Lung (tissue), 12 donors: ENCODE data around the gene SLC25A4. TPM values are rescaled to one million over a fixed set of nuclear protein-coding genes. Genes with fewer than 3 reads are reported as not detected.
A peak's percentile ranks its signal among the peaks of the same experiment; 100 is the strongest.

ENCODE experiments used
- ATAC-seq: fragments of 200-7000 bp; cut with Tn5 transposase; one replicate; pipeline ENCODE4 v1.9.1; 2020; ENCODE audit warnings: moderate number of reproducible peaks; ENCODE audit not compliant: insufficient read depth, low FRiP score
- DNase-seq, 3 donors: peaks; one replicate each; pipeline ENCODE4 v3.0.0-alpha.2; 2013 to 2017
- H3K27ac ChIP-seq, 2 donors: one replicate each; pipeline ENCODE4 v1.5.1; 2013; ENCODE audit warnings: mild to moderate bottlenecking in 2 of 2, moderate library complexity in 2 of 2, control low read depth in 1 of 2, inconsistent platforms in 1 of 2, low read depth in 1 of 2, low read length in 1 of 2
- H3K27me3 ChIP-seq, 3 donors: one replicate each; pipeline ENCODE4 v1.5.1; 2013; ENCODE audit warnings: low read length in 2 of 3; ENCODE audit not compliant: control insufficient read depth in 3 of 3, insufficient read depth in 3 of 3
- H3K36me3 ChIP-seq, 4 donors: one replicate each; pipeline ENCODE4 v1.5.1; 2013; ENCODE audit warnings: low read length in 4 of 4, mild to moderate bottlenecking in 1 of 4, moderate library complexity in 1 of 4; ENCODE audit not compliant: control insufficient read depth in 4 of 4, insufficient read depth in 4 of 4
- H3K4me1 ChIP-seq, 5 donors: one replicate each; pipeline ENCODE4 v1.5.1; 2013; ENCODE audit warnings: low read length in 5 of 5, mild to moderate bottlenecking in 2 of 5, moderate library complexity in 1 of 5; ENCODE audit not compliant: control insufficient read depth in 5 of 5, insufficient read depth in 5 of 5
- H3K4me3 ChIP-seq: one replicate; pipeline ENCODE4 v1.5.1; 2013; ENCODE audit warnings: mild to moderate bottlenecking, control low read depth, moderate library complexity
- H3K9ac ChIP-seq, 2 donors: one replicate each; pipeline ENCODE4 v1.5.1; 2013; ENCODE audit warnings: low read length in 2 of 2, control low read depth in 1 of 2; ENCODE audit not compliant: insufficient read depth in 1 of 2
- H3K9me3 ChIP-seq, 4 donors: one replicate each; pipeline ENCODE4 v1.5.1; 2013; ENCODE audit warnings: low read length in 3 of 4, mild to moderate bottlenecking in 1 of 4, moderate library complexity in 1 of 4; ENCODE audit not compliant: control insufficient read depth in 4 of 4, insufficient read depth in 3 of 4
- CTCF ChIP-seq: IDR thresholded peaks from 2 replicates; pipeline ENCODE4 v1.5.1; 2012; ENCODE audit warnings: mild to moderate bottlenecking; ENCODE audit errors: control extremely low read depth, extremely low read depth
- WGBS, 2 donors: extraction: QIAGEN DNeasy Blood & Tissue Kit; methylation state at CpG; one replicate each; pipeline ENCODE4 v1.1.7; 2013; 5-methylcytosine and 5-hydroxymethylcytosine counted together
- polyA plus RNA-seq, 2 donors: library from polyadenylated mRNA; stranded (reverse); fragments of 200-250 nt; gene quantifications; one replicate each; pipeline ENCODE4 v1.2.1, GENCODE V29; 2013
- total RNA-seq, 2 donors: library from RNA; depleted of rRNA in 1 of 2; stranded (reverse); fragments of >200 nt in 1 of 2; gene quantifications; one replicate each; pipeline ENCODE4 v1.2.1, GENCODE V29; 2014 to 2021
- donor health status: control.
- donor health status: control.
- donor health status: Bipolar disorder and iron deficiency.
- donor health status: healthy.
- donor health status: DM: yes; HTN: yes; CAD: no.

The SLC25A4 gene
- total and polyA plus RNA-seq, 4 donors = 18.3 to 52.2 (median 30.8) TPM

- peak overlapping the region in 1 of 2 donors; percentile 96 for H3K27ac ChIP-seq
- H3K9ac ChIP-seq = no peak overlapping the region
- H3K9me3 ChIP-seq = no peaks in the 10 kb centered on the region
- no peak overlapping the region for H3K4me3 ChIP-seq
- ATAC-seq (no peak), DNase-seq (no peak)
- WGBS, 2 donors = 82 to 93% methylated on average over 16 of the region's 16 CpGs
- peaks cover 0 to 13% (median 0%) of the 10 kb centered on the region in 5 donors for H3K4me1 ChIP-seq
- H3K36me3 ChIP-seq = peaks cover 0 to 4% (median 2%) of the 10 kb centered on the region in 4 donors
- peaks cover 0 to 6% (median 0%) of the 10 kb centered on the region in 3 donors for H3K27me3 ChIP-seq
- no peak for TF ChIP-seq CTCF
Measured at GRCh38 chr4:185144601-185145240, 1.7 kb downstream of the SLC25A4 start.

GRCh38 chr4:185145572-185145971 is 2.5 kb downstream of the SLC25A4 start:
- ATAC-seq (no peak), DNase-seq (peak; percentile 24 to 42 (median 24))
- Histone ChIP-seq H3K9ac (no peak overlapping the region), H3K4me3 (no peak overlapping the region), H3K4me1 (peaks cover 0 to 13% (median 0%) of the 10 kb centered on the region in 5 donors), H3K27ac (peak overlapping the region in 1 of 2 donors; percentile 96), H3K36me3 (peaks cover 0 to 9% (median 2%) of the 10 kb centered on the region in 4 donors), H3K9me3 (no peaks in the 10 kb centered on the region), H3K27me3 (peaks cover 0 to 6% (median 0%) of the 10 kb centered on the region in 3 donors)
- no peak for TF ChIP-seq CTCF
- WGBS, 2 donors = 78 to 88% methylated on average over 13 of the region's 13 CpGs

GRCh38 chr4:185149392-185149791 is 6.3 kb downstream of the SLC25A4 start:
- no peak for TF ChIP-seq CTCF
- ATAC-seq (no peak), DNase-seq (no peak)
- Histone ChIP-seq H3K9me3 (no peaks in the 10 kb centered on the region), H3K36me3 (peaks cover 0 to 12% (median 8%) of the 10 kb centered on the region in 4 donors), H3K27ac (no peak overlapping the region), H3K27me3 (no peaks in the 10 kb centered on the region), H3K9ac (no peak overlapping the region), H3K4me3 (no peak overlapping the region), H3K4me1 (no peaks in the 10 kb centered on the region)
- WGBS, 2 donors = 93 to 94% methylated on average over 12 of the region's 12 CpGs

- ATAC-seq (no peak), DNase-seq (no peak)
- Histone ChIP-seq H3K9me3 (no peaks in the 10 kb centered on the region), H3K4me3 (no peak overlapping the region), H3K36me3 (peaks cover under 1 to 12% (median 7%) of the 10 kb centered on the region in 4 donors), H3K27me3 (no peaks in the 10 kb centered on the region), H3K27ac (no peak overlapping the region), H3K9ac (no peak overlapping the region), H3K4me1 (no peaks in the 10 kb centered on the region)
- no peak for TF ChIP-seq CTCF
- 70 to 83% methylated on average over 1 of the region's 1 CpG for WGBS, 2 donors
Measured at GRCh38 chr4:185151296-185151695, 8.2 kb downstream of the SLC25A4 start.
